ENCODE measurements around the gene SLC35G6. TPM values are rescaled to one million over a fixed set of nuclear protein-coding genes. Genes with fewer than 3 reads are reported as not detected.

SLC35G6 gene
- not detected for total RNA-seq

DNA sequence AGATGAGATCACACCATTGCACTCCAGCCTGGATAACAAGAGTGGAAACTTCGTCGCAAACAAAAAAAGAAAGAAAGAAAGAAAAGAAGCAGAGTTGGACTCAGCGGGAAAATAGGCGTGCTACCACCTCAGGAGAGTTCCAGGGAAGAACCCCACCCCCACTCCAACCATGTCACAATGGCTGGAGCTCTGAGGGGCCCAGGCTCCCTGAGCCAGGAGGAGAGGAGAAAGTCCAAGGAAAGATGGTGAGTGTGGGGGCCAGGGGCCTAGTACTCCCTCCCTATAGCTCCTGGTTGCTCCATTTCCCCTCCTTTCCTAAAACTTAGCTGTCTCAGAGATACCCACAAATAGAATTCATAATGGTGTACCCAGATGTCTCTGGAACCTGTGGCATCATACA, at the start of gene SLC35G6:
Gene SLC35G6, plus strand, starts transcription at position 172 of the 400 bp plus-strand sequence. Its CDS starts 71 bp downstream, at position 243.

GRCh38 chr17:7439462-7440112, 41.7 kb upstream of the SLC35G6 start, which contains the start of gene FGF11:
TSS of gene FGF11 (plus strand) at chr17:7439512. CDS start at chr17:7439621, 109 bp downstream.

DNA sequence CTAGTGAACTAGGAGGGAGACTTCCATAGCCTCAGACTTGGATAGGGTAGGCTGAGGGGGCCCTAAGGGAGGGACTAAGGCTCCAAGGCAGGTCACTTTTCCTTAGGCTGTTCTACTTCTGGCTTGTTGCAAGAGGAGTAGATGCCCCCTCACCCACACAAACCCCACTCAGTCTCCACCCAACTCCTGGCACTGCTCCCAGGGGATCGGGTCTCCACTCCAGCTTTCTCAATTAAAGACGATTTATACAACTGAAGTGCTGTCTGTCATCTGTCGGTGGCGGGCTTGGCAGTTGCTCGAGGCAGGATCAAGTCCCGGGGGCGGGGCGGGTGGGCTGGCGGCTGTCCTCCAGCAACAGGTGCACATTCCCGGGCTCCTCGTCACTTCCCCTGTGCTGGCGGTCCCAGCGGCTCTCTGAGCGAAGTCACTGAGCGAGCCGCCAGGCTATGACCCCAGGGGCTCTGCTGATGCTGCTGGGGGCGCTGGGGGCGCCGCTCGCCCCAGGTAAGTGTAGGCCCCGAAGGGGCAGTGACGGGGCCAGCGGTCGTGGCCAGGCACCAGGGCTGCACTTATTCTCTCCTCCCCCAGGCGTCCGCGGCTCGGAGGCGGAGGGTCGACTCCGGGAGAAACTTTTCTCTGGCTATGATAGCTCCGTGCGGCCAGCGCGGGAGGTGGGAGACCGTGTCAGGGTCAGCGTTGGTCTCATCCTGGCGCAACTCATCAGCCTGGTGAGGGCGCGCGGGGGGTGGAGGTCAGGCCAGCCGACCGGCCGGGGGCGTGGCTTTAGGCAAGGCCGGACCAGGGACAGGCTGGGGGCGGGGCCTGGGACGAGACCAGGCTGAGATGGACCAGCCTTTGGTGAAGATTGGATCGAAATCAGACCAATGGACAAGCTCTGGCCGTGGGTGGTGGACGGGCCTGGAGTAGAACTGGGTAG, 36.3 kb upstream of the SLC35G6 start, which contains the start of gene CHRNB1:
Gene CHRNB1, plus strand, starts transcription at position 380 of the 937 bp plus-strand sequence. Its CDS starts 67 bp downstream, at position 447.

GRCh38 chr17:7479213-7480088, 1.8 kb upstream of the SLC35G6 start, which contains the start of gene ZBTB4:
TSS of gene ZBTB4 (minus strand) at chr17:7479631. CDS start at chr17:7466801, 12,830 bp downstream.

GRCh38 chr17:7484067-7484918, 3.0 kb downstream of the SLC35G6 start, which contains the start of gene POLR2A:
TSS of gene POLR2A (plus strand) at chr17:7484366.

Other genes starting within 250 kb of the SLC35G6 start
- gene DVL2, start 246.9 kb upstream of the SLC35G6 start, total RNA-seq = 103 TPM
- gene PHF23, start 242.0 kb upstream of the SLC35G6 start, total RNA-seq = 27.5 TPM
- gene GABARAP, start 239.0 kb upstream of the SLC35G6 start, total RNA-seq = 310 TPM
- 74.5 TPM for gene CTDNEP1, start 229.7 kb upstream of the SLC35G6 start, total RNA-seq
- 39.5 TPM for gene ELP5, start 229.2 kb upstream of the SLC35G6 start, total RNA-seq
- gene CLDN7, start 219.0 kb upstream of the SLC35G6 start, total RNA-seq = 14.3 TPM
- gene SLC2A4, start 199.7 kb upstream of the SLC35G6 start, total RNA-seq = 5.4 TPM
- 1.3 TPM for gene YBX2, start 186.8 kb upstream of the SLC35G6 start, total RNA-seq
- 138 TPM for gene EIF5A, start 173.8 kb upstream of the SLC35G6 start, total RNA-seq
- gene GPS2, start 166.1 kb upstream of the SLC35G6 start, total RNA-seq = 43.4 TPM
- gene NEURL4, start 152.1 kb upstream of the SLC35G6 start, total RNA-seq = 38.8 TPM
- gene ACAP1, start 144.9 kb upstream of the SLC35G6 start, total RNA-seq = 6.2 TPM
- 4.5 TPM for gene KCTD11, start 129.3 kb upstream of the SLC35G6 start, total RNA-seq
- not detected for gene TMEM95, start 126.3 kb upstream of the SLC35G6 start, total RNA-seq
- 2.4 TPM for gene TNK1, start 100.4 kb upstream of the SLC35G6 start, total RNA-seq
- gene PLSCR3, start 86.9 kb upstream of the SLC35G6 start, total RNA-seq = 12.8 TPM
- 27.9 TPM for gene TMEM256, start 77.3 kb upstream of the SLC35G6 start, total RNA-seq
- gene NLGN2, start 73.6 kb upstream of the SLC35G6 start, total RNA-seq = 36.2 TPM
- gene SPEM1, start 61.1 kb upstream of the SLC35G6 start, total RNA-seq = not detected
- not detected for gene SPEM2, start 55.8 kb upstream of the SLC35G6 start, total RNA-seq
- gene SPEM3, start 52.6 kb upstream of the SLC35G6 start, total RNA-seq = not detected
- gene TMEM102, start 46.0 kb upstream of the SLC35G6 start, total RNA-seq = 1.0 TPM
- 7.1 TPM for gene FGF11, start 41.9 kb upstream of the SLC35G6 start, total RNA-seq
- 17.8 TPM for gene CHRNB1, start 36.4 kb upstream of the SLC35G6 start, total RNA-seq
- 35.8 TPM for gene ZBTB4, start 1.8 kb upstream of the SLC35G6 start, total RNA-seq
- 114 TPM for gene POLR2A, start 2.9 kb downstream of the SLC35G6 start, total RNA-seq
- 16.2 TPM for gene TNFSF12, start 67.6 kb downstream of the SLC35G6 start, total RNA-seq
- gene TNFSF13, start 77.3 kb downstream of the SLC35G6 start, total RNA-seq = 7.6 TPM
- gene SENP3, start 80.5 kb downstream of the SLC35G6 start, total RNA-seq = 54.2 TPM
- gene CD68, start 98.2 kb downstream of the SLC35G6 start, total RNA-seq = 5.9 TPM
- gene MPDU1, start 102.4 kb downstream of the SLC35G6 start, total RNA-seq = 68.1 TPM
- gene SOX15, start 108.6 kb downstream of the SLC35G6 start, total RNA-seq = 3.2 TPM
- gene FXR2, start 133.5 kb downstream of the SLC35G6 start, total RNA-seq = 43.2 TPM
- 41.5 TPM for gene SAT2, start 146.4 kb downstream of the SLC35G6 start, total RNA-seq
- gene SHBG, start 148.7 kb downstream of the SLC35G6 start, total RNA-seq = 1.3 TPM
- gene ATP1B2, start 169.5 kb downstream of the SLC35G6 start, total RNA-seq = 62.5 TPM
- gene TP53, start 206.0 kb downstream of the SLC35G6 start, total RNA-seq = 27.9 TPM
- gene WRAP53, start 207.0 kb downstream of the SLC35G6 start, total RNA-seq = 5.6 TPM
- 10.0 TPM for gene EFNB3, start 223.8 kb downstream of the SLC35G6 start, total RNA-seq
- 0.60 TPM for gene DNAH2, start 236.3 kb downstream of the SLC35G6 start, total RNA-seq